ENCODE measurements around the gene CCDC81. TPM values are rescaled to one million over a fixed set of nuclear protein-coding genes. Genes with fewer than 3 reads are reported as not detected.

CCDC81 gene
- total RNA-seq, 2 donors from 2014 or later, result 2.0 to 21.4 TPM

DNA sequence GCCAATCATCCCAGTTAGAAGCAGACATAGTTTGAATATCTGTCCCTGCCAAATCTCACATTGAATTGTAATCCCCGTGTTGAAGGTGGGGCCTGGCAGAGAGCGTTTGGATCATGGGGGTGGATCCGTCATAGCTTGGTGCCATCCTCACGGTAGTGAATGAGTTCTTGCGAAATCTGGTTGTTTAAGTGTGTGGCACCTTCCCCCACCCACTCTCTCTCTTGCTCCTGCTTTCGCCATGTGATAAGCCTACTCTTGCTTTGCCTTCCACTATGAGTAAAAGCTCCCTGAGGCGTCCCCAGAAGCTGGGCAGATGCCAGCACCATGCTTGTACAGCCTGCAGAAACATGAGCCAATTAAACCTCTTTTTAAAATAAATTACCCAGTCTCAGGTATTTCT, 5.0 kb upstream of the CCDC81 start:
- Histone ChIP-seq H3K27me3 (replicated peaks; ENCODE audit: insufficient read depth) (no peaks in the 10 kb centered on the region), H3K36me3 (no peaks in the 10 kb centered on the region), H3K9me3 (no peaks in the 10 kb centered on the region), H3K4me1 (ENCODE audit: control insufficient read depth in 1 of 2, low read depth in 2 of 2) (no peaks in the 10 kb centered on the region), H3K4me3 (no peak overlapping the region), H3K27ac (no peak overlapping the region)
- TF ChIP-seq, protein P1, sequence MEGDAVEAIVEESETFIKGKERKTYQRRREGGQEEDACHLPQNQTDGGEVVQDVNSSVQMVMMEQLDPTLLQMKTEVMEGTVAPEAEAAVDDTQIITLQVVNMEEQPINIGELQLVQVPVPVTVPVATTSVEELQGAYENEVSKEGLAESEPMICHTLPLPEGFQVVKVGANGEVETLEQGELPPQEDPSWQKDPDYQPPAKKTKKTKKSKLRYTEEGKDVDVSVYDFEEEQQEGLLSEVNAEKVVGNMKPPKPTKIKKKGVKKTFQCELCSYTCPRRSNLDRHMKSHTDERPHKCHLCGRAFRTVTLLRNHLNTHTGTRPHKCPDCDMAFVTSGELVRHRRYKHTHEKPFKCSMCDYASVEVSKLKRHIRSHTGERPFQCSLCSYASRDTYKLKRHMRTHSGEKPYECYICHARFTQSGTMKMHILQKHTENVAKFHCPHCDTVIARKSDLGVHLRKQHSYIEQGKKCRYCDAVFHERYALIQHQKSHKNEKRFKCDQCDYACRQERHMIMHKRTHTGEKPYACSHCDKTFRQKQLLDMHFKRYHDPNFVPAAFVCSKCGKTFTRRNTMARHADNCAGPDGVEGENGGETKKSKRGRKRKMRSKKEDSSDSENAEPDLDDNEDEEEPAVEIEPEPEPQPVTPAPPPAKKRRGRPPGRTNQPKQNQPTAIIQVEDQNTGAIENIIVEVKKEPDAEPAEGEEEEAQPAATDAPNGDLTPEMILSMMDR (IDR thresholded peaks at IDR 0.05), result no peak
- ATAC-seq (ENCODE audit: insufficient number of reproducible peaks, low FRiP score, low read depth) (no peak), DNase-seq (ENCODE audit: low spot score) (no peak)

DNA sequence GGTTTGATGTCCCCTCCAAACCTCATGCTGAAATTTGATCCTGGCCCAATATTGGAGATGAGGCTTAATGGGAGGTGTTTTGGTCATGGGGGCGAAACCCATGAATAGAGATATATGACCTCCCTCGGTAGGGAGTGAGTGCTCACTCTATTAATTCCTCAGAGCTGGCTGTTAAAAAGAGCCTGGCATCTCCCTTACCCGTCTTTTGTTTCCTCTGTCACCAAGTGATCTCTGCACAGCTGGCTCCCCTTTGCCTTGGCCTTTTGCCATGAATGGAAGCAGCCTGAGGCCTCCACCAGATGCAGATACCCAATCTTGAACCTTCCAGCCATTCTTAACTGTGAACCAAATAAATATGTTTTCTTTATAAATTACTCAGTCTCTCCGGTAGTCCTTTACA, 4.5 kb upstream of the CCDC81 start:
- H3K27me3 ChIP-seq (replicated peaks; ENCODE audit: insufficient read depth), result no peaks in the 10 kb centered on the region
- DNase-seq (ENCODE audit: low spot score) (no peak), ATAC-seq (ENCODE audit: insufficient number of reproducible peaks, low FRiP score, low read depth) (no peak)
- H3K27ac ChIP-seq, result no peak overlapping the region
- H3K36me3 ChIP-seq, result no peaks in the 10 kb centered on the region
- H3K4me3 ChIP-seq, result no peak overlapping the region
- TF ChIP-seq, protein P1 (IDR thresholded peaks at IDR 0.05), result no peak
- H3K9me3 ChIP-seq, result no peaks in the 10 kb centered on the region
- H3K4me1 ChIP-seq (ENCODE audit: control insufficient read depth in 1 of 2, low read depth in 2 of 2), result no peaks in the 10 kb centered on the region

DNA sequence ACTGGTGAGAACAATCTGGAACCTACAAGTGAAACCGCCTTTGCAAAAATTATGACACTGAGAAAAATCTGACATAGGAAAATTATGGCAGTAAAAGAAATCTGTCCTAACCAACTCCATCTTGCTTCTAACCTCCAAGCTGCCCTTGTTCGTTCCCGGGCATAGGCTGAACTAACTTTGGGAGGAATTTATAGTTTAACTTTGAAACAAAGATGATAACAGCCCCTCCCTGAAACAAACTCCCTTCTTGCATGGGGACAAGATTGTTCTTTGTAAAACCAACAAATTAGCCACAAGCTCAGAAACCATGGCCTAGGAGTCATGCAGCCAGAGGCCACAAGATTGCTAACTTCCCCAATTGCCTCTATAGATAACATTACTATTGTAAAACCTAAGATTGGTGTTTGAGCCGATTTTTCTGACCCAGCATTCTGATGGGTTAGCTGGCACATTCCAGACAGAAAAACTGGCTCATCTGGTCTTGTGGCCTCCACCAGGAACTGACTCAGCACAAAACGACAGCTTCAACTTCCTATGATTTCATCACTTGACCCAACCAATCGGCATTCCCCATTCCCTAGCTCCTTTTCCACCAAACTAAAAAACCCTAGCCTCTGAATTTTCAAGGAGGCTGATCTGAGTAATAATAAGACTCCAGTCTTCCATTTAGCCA, 3.6 kb upstream of the CCDC81 start:
- Histone ChIP-seq H3K27me3 (replicated peaks; ENCODE audit: insufficient read depth) (no peaks in the 10 kb centered on the region), H3K36me3 (no peaks in the 10 kb centered on the region), H3K4me3 (no peak overlapping the region), H3K9me3 (no peaks in the 10 kb centered on the region), H3K27ac (no peak overlapping the region), H3K4me1 (ENCODE audit: control insufficient read depth in 1 of 2, low read depth in 2 of 2) (no peaks in the 10 kb centered on the region)
- TF ChIP-seq, protein P1 (IDR thresholded peaks at IDR 0.05), result no peak
- DNase-seq (ENCODE audit: low spot score) (no peak), ATAC-seq (ENCODE audit: insufficient number of reproducible peaks, low FRiP score, low read depth) (no peak)

DNA sequence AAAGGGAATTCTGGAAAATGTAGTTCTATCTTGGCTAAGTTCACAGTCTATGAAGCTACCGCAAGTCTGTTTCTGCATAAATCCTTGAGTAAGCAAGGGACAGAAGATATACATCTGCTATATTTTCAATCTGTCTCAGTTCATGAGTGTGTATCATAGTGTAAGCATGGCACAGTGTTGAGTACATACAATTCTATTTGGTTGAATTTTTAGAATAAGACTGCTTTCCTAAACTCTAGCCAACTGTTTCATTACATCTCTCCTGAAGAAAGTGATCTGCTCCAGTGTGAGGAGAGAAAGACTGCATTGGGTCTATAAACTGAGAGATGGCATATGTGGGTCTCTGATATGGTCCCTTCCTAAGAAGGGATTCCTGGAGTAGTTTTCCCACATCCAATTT, 2.6 kb upstream of the CCDC81 start:
- Histone ChIP-seq H3K4me1 (ENCODE audit: control insufficient read depth in 1 of 2, low read depth in 2 of 2) (no peaks in the 10 kb centered on the region), H3K9me3 (no peaks in the 10 kb centered on the region), H3K27ac (no peak overlapping the region), H3K4me3 (no peak overlapping the region), H3K27me3 (replicated peaks; ENCODE audit: insufficient read depth) (no peaks in the 10 kb centered on the region), H3K36me3 (no peaks in the 10 kb centered on the region)
- DNase-seq (ENCODE audit: low spot score) (no peak), ATAC-seq (ENCODE audit: insufficient number of reproducible peaks, low FRiP score, low read depth) (no peak)
- TF ChIP-seq, protein P1 (IDR thresholded peaks at IDR 0.05), result no peak

DNA sequence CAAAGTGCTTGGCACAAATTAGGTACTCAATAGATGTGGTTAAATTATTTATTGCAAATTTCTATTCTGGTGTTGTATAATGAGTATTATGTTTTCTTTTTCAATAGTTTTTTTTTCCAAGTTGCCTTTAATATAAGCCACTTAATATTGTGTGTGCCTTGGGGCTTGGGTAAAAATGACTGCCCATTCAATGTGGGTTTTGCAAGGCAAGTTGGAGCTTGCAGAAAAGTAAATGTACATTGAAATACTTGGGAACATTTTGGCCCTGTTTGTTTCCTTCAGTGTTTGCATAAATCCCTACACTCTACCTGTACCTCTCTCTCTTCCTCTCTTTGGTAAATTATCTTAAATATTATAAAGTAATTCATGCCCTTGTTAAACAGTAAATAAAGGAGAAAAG, 2.1 kb upstream of the CCDC81 start:
- no peaks in the 10 kb centered on the region for H3K27me3 ChIP-seq (replicated peaks; ENCODE audit: insufficient read depth)
- no peak overlapping the region for H3K27ac ChIP-seq
- H3K36me3 ChIP-seq, result no peaks in the 10 kb centered on the region
- no peaks in the 10 kb centered on the region for H3K4me1 ChIP-seq (ENCODE audit: control insufficient read depth in 1 of 2, low read depth in 2 of 2)
- no peak overlapping the region for H3K4me3 ChIP-seq
- DNase-seq (ENCODE audit: low spot score) (no peak), ATAC-seq (ENCODE audit: insufficient number of reproducible peaks, low FRiP score, low read depth) (no peak)
- TF ChIP-seq, protein P1 (IDR thresholded peaks at IDR 0.05), result no peak
- H3K9me3 ChIP-seq, result no peaks in the 10 kb centered on the region
